ENCODE results near the gene AUTS2.

AUTS2 gene

GRCh38 chr7:69743436-69743835 is 145.2 kb downstream of the AUTS2 start:
- Histone ChIP-seq H3K27me3 (ENCODE audit: insufficient read depth, poor library complexity, severe bottlenecking) (no peaks in the 10 kb centered on the region), H3K27ac (replicated peaks) (no peak overlapping the region), H3K4me3 (replicated peaks; ENCODE audit: insufficient read depth, low read length) (no peak overlapping the region)
- no peak for DNase-seq (ENCODE audit: low read depth in 1 of 2, low spot score in 1 of 2)
- TF ChIP-seq REST (IDR thresholded peaks at IDR 0.05; ENCODE audit: insufficient replicate concordance, low read depth) (no peak), SPI1 (IDR thresholded peaks at IDR 0.05; ENCODE audit: borderline replicate concordance, low read depth) (no peak), GABPA (IDR thresholded peaks at IDR 0.05; ENCODE audit: low read depth) (no peak), POLR2AphosphoS5 (IDR thresholded peaks at IDR 0.05; ENCODE audit: low read depth) (no peak)
- TF ChIP-seq, protein P1, sequence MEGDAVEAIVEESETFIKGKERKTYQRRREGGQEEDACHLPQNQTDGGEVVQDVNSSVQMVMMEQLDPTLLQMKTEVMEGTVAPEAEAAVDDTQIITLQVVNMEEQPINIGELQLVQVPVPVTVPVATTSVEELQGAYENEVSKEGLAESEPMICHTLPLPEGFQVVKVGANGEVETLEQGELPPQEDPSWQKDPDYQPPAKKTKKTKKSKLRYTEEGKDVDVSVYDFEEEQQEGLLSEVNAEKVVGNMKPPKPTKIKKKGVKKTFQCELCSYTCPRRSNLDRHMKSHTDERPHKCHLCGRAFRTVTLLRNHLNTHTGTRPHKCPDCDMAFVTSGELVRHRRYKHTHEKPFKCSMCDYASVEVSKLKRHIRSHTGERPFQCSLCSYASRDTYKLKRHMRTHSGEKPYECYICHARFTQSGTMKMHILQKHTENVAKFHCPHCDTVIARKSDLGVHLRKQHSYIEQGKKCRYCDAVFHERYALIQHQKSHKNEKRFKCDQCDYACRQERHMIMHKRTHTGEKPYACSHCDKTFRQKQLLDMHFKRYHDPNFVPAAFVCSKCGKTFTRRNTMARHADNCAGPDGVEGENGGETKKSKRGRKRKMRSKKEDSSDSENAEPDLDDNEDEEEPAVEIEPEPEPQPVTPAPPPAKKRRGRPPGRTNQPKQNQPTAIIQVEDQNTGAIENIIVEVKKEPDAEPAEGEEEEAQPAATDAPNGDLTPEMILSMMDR (IDR thresholded peaks at IDR 0.05; ENCODE audit: insufficient read depth, low read length), result no peak

GRCh38 chr7:69744026-69744425 is 145.8 kb downstream of the AUTS2 start:
- Histone ChIP-seq H3K27ac (replicated peaks) (no peak overlapping the region), H3K27me3 (ENCODE audit: insufficient read depth, poor library complexity, severe bottlenecking) (no peaks in the 10 kb centered on the region), H3K4me3 (replicated peaks; ENCODE audit: insufficient read depth, low read length) (no peak overlapping the region)
- TF ChIP-seq GABPA (IDR thresholded peaks at IDR 0.05; ENCODE audit: low read depth), result no peak
- no peak for DNase-seq (ENCODE audit: low read depth in 1 of 2, low spot score in 1 of 2)

- TF ChIP-seq, protein P1 (IDR thresholded peaks at IDR 0.05; ENCODE audit: insufficient read depth, low read length), result no peak
- TF ChIP-seq REST (IDR thresholded peaks at IDR 0.05; ENCODE audit: insufficient replicate concordance, low read depth) (no peak), GABPA (IDR thresholded peaks at IDR 0.05; ENCODE audit: low read depth) (no peak), SPI1 (IDR thresholded peaks at IDR 0.05; ENCODE audit: borderline replicate concordance, low read depth) (no peak), POLR2AphosphoS5 (IDR thresholded peaks at IDR 0.05; ENCODE audit: low read depth) (no peak)
- Histone ChIP-seq H3K27ac (replicated peaks) (no peak overlapping the region), H3K4me3 (replicated peaks; ENCODE audit: insufficient read depth, low read length) (no peak overlapping the region), H3K27me3 (ENCODE audit: insufficient read depth, poor library complexity, severe bottlenecking) (no peaks in the 10 kb centered on the region)
- DNase-seq (ENCODE audit: low read depth in 1 of 2, low spot score in 1 of 2), result no peak
Observed at GRCh38 chr7:69746383-69746782, 148.1 kb downstream of the AUTS2 start.

GRCh38 chr7:69747144-69747543 is 148.9 kb downstream of the AUTS2 start:
- Histone ChIP-seq H3K27me3 (ENCODE audit: insufficient read depth, poor library complexity, severe bottlenecking) (no peaks in the 10 kb centered on the region), H3K27ac (replicated peaks) (no peak overlapping the region), H3K4me3 (replicated peaks; ENCODE audit: insufficient read depth, low read length) (no peak overlapping the region)
- DNase-seq (ENCODE audit: low read depth in 1 of 2, low spot score in 1 of 2), result no peak
- no peak for TF ChIP-seq REST (IDR thresholded peaks at IDR 0.05; ENCODE audit: insufficient replicate concordance, low read depth)
- TF ChIP-seq, protein P1 (IDR thresholded peaks at IDR 0.05; ENCODE audit: insufficient read depth, low read length), result no peak

Measured in HL-60 (cell line).